ENCODE data around the gene SAP30. TPM values are rescaled to one million over a fixed set of nuclear protein-coding genes. Genes with fewer than 3 reads are reported as not detected.

The SAP30 gene
- total RNA-seq, 1 donor: 25.3 TPM

DNA sequence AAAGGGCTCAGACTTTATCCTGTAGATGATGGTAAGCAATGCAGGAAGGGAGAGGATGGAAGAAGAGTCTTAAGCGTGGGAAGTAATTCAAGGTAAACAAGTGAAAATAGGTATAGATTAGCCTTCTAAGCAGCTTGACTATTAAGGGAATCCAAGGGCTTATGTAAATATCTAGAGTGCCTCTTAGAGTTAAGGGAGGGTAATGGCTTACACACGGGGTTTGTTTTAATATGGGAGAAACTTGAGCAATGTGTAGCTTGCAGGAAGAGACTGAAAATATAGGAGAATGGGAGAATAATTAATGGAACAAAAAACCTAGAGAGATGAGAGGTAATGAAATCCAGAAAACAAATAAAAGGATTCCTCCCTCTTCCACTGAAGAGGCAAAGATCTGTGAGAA, 12.8 kb upstream of the SAP30 start:
- H3K4me3 ChIP-seq (ENCODE audit: insufficient read depth, low read length): no peak overlapping the region
- H3K27me3 ChIP-seq (ENCODE audit: insufficient read depth, low read length): no peaks in the 10 kb centered on the region
- H3K36me3 ChIP-seq (ENCODE audit: insufficient read depth, low read length): no peaks in the 10 kb centered on the region
- no peaks in the 10 kb centered on the region for H3K4me1 ChIP-seq (ENCODE audit: insufficient read depth, low read length)
- H3K4me2 ChIP-seq (ENCODE audit: insufficient read depth, low read length): no peak overlapping the region
- H4K20me1 ChIP-seq (ENCODE audit: insufficient read depth, low read length): no peaks in the 10 kb centered on the region
- no peak for DNase-seq (ENCODE audit: insufficient read length, low spot score, missing footprints)
- no peaks in the 10 kb centered on the region for H3K79me2 ChIP-seq (ENCODE audit: insufficient read depth, low read length)
- no peak overlapping the region for H2AFZ ChIP-seq (ENCODE audit: low read length)
- H3K9me3 ChIP-seq (ENCODE audit: low read depth, low read length): no peaks in the 10 kb centered on the region
- TF ChIP-seq, protein P1, sequence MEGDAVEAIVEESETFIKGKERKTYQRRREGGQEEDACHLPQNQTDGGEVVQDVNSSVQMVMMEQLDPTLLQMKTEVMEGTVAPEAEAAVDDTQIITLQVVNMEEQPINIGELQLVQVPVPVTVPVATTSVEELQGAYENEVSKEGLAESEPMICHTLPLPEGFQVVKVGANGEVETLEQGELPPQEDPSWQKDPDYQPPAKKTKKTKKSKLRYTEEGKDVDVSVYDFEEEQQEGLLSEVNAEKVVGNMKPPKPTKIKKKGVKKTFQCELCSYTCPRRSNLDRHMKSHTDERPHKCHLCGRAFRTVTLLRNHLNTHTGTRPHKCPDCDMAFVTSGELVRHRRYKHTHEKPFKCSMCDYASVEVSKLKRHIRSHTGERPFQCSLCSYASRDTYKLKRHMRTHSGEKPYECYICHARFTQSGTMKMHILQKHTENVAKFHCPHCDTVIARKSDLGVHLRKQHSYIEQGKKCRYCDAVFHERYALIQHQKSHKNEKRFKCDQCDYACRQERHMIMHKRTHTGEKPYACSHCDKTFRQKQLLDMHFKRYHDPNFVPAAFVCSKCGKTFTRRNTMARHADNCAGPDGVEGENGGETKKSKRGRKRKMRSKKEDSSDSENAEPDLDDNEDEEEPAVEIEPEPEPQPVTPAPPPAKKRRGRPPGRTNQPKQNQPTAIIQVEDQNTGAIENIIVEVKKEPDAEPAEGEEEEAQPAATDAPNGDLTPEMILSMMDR (IDR thresholded peaks at IDR 0.05; ENCODE audit: extremely low read depth, low read depth, low read length): no peak
- H3K27ac ChIP-seq (ENCODE audit: low read depth, low read length): no peak overlapping the region

DNA sequence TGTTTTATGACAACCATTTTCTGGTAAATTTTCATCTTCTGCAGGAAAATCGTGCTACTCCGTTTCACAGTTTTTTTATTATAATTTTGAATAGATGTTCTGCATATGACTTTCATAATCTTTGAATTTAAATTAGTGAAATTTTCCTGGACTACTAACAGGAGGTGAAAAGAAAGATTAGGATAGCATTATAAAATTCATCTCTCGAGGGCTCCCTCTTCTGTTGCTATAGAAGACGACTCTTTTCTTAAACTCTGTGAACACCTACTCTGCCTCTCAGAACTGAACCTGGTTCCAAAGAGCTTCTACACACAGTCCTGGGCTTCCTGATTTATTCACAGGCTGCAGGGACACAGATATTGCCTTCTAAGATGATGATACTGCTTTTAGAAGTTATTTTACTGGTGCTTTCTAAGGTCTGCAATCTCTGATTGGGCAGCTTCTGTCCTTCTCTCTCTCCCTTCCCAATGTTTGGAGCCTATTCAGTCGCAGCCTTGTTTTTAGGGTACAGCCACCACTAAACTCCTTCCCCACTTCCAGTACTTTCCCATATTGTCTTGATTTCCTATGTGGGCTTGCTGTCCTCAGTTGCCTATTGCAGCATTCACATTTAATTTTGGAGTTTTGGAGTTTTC, 10.1 kb upstream of the SAP30 start:
- Histone ChIP-seq H3K9me3 (ENCODE audit: low read depth, low read length) (no peaks in the 10 kb centered on the region), H3K79me2 (ENCODE audit: insufficient read depth, low read length) (no peaks in the 10 kb centered on the region), H2AFZ (ENCODE audit: low read length) (peak overlapping the region; percentile 67), H3K4me3 (ENCODE audit: insufficient read depth, low read length) (no peak overlapping the region), H3K4me1 (ENCODE audit: insufficient read depth, low read length) (no peaks in the 10 kb centered on the region), H3K36me3 (ENCODE audit: insufficient read depth, low read length) (no peaks in the 10 kb centered on the region), H3K4me2 (ENCODE audit: insufficient read depth, low read length) (peak overlapping the region; percentile 43), H3K27ac (ENCODE audit: low read depth, low read length) (no peak overlapping the region), H3K27me3 (ENCODE audit: insufficient read depth, low read length) (no peaks in the 10 kb centered on the region), H4K20me1 (ENCODE audit: insufficient read depth, low read length) (no peaks in the 10 kb centered on the region)
- TF ChIP-seq, protein P1 (IDR thresholded peaks at IDR 0.05; ENCODE audit: extremely low read depth, low read depth, low read length): peak; percentile 44
- DNase-seq (ENCODE audit: insufficient read length, low spot score, missing footprints): peak; percentile 77

DNA sequence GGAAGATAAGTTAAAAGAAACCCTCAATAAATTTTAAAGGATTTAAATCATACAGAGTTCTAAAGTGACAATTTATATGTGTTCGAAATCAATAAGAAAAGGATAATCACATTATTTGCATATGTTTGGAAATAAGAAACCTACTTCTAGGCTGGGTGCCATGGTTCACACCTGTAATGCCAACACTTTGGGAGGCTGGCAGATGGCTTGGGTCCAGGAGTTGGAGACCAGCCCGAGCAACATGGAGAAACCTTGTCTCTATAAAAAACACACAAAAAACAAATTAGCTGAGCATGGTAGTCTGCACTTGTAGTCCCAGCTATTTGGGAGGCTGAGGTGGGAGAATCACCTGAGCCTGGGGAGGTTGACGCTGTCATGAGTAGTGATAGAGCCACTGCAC, 8.1 kb upstream of the SAP30 start:
- no peaks in the 10 kb centered on the region for H3K36me3 ChIP-seq (ENCODE audit: insufficient read depth, low read length)
- H3K27me3 ChIP-seq (ENCODE audit: insufficient read depth, low read length): no peaks in the 10 kb centered on the region
- H3K4me2 ChIP-seq (ENCODE audit: insufficient read depth, low read length): no peak overlapping the region
- H3K79me2 ChIP-seq (ENCODE audit: insufficient read depth, low read length): no peaks in the 10 kb centered on the region
- DNase-seq (ENCODE audit: insufficient read length, low spot score, missing footprints): no peak
- H4K20me1 ChIP-seq (ENCODE audit: insufficient read depth, low read length): no peaks in the 10 kb centered on the region
- H3K27ac ChIP-seq (ENCODE audit: low read depth, low read length): no peak overlapping the region
- peaks cover 3% of the 10 kb centered on the region for H3K4me1 ChIP-seq (ENCODE audit: insufficient read depth, low read length)
- H2AFZ ChIP-seq (ENCODE audit: low read length): no peak overlapping the region
- TF ChIP-seq, protein P1 (IDR thresholded peaks at IDR 0.05; ENCODE audit: extremely low read depth, low read depth, low read length): no peak
- no peak overlapping the region for H3K4me3 ChIP-seq (ENCODE audit: insufficient read depth, low read length)
- H3K9me3 ChIP-seq (ENCODE audit: low read depth, low read length): no peaks in the 10 kb centered on the region

DNA sequence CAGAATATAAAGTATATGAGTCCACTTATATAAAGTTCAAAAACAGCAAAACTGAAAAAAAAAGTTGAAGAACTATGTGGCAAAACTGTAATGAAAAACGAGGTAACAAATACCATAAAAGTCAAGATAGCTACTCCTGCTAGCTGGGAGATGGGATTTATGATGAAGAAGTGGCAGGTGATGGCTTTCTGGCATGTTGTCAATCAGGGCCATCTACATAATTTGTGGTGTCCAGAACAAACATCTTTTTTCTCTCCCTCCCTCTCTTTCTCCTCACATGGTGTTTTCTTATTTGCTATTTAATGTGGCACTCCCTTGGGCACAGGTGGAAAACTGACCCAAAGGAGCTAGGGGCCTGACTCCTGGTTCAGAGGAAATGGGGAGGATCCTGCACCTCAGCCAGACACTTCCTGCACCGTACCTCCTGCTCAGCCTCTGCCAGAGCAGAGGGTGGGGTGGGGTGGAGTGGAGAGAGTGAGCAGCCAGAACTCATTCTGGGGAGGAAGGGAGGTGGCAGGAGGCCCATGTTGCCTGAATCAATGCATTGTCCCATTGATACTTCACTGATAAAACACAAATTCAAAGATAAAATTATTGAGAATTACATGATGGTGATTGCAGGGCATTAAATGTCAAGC, 5.3 kb upstream of the SAP30 start:
- H3K4me1 ChIP-seq (ENCODE audit: insufficient read depth, low read length): peaks cover 6% of the 10 kb centered on the region

More for the DNA sequence above, 5.3 kb upstream of the SAP30 start:
- Histone ChIP-seq H3K27me3 (ENCODE audit: insufficient read depth, low read length) (no peaks in the 10 kb centered on the region), H4K20me1 (ENCODE audit: insufficient read depth, low read length) (no peaks in the 10 kb centered on the region), H3K36me3 (ENCODE audit: insufficient read depth, low read length) (no peaks in the 10 kb centered on the region), H3K27ac (ENCODE audit: low read depth, low read length) (no peak overlapping the region), H3K4me3 (ENCODE audit: insufficient read depth, low read length) (no peak overlapping the region), H2AFZ (ENCODE audit: low read length) (no peak overlapping the region), H3K9me3 (ENCODE audit: low read depth, low read length) (no peaks in the 10 kb centered on the region), H3K79me2 (ENCODE audit: insufficient read depth, low read length) (no peaks in the 10 kb centered on the region), H3K4me2 (ENCODE audit: insufficient read depth, low read length) (no peak overlapping the region)
- TF ChIP-seq, protein P1 (IDR thresholded peaks at IDR 0.05; ENCODE audit: extremely low read depth, low read depth, low read length): no peak
- no peak for DNase-seq (ENCODE audit: insufficient read length, low spot score, missing footprints)
